HG02973 (cell line): ENCODE measurements around the gene RPS16.
"Not testable (repeated sequence)": the region's sequence is repeated elsewhere in the genome, so short reads cannot be mapped to it uniquely, and the experiment has no call there.

ENCODE experiments used
- ATAC-seq: cut with Tn5 transposase; IDR thresholded peaks from one replicate; pipeline ENCODE4 v1.9.1; 2021; ENCODE audit warnings: moderate library complexity; ENCODE audit not compliant: unreplicated experiment

The RPS16 gene

DNA sequence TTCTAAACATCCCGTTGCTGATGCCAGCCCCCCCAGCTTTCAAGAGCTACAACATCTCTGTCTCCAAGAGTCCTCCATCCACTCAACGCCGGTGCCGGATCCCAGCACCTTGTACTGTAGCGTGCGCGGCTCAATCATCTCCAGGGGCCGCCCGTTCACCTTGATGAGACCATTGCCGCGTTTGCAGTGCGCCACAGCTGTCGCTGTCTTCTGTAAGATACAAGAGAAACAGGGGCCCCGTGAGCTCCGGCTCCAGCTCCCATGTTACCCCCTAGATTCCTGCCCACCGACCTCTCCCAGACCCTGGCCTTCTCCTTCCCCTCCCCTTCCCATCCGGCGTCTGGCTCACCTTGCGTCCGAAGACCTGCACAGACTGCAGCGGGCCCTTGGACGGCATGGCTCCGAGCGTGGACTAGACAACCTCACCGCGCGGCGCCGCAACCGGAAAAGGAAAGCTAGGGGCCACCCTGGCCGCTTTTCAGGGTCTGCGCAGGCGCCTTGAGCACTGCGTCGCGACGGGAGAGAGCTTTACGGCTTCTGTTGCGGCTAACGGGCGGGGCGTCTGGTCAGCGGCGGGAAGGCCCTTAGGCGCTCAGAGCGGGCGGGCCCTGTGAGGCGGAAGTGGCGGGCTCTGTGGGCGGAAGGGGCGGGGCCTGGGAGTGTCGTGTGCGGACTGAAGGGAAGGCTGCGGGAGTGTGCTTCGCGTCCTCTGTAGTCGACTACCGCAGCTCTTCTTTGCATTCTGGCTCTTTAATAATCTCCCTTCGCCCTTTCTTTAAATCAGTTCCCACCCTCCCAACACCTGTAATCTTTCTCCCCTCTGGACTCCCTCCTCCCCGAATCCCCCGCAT, at the start of gene RPS16:
Gene RPS16 (minus strand): TSS at position 451 of the 851 bp plus-strand sequence. CDS start 54 bp downstream, at position 397.
- ATAC-seq: peak; percentile 65

DNA sequence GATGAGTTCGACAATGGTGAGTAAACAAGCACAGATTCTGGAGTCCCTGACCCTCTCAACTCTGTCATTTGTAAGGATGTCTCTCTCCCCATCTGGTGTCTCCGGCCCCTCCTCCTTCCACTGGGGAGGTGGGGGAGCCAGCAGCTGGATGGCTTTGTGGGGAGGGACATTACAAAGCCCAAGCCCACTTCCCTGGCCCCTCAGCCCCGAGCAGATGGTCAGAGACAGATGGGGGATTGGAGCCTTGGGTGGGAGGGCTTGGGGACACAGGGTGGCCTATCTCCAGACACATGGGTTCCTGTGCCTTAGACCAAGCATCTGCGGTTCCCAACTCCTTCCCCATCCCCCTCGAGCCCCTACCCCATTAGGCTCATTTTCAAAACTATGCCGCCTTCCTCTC, 47.4 kb upstream of the RPS16 start:
- ATAC-seq: no peak

DNA sequence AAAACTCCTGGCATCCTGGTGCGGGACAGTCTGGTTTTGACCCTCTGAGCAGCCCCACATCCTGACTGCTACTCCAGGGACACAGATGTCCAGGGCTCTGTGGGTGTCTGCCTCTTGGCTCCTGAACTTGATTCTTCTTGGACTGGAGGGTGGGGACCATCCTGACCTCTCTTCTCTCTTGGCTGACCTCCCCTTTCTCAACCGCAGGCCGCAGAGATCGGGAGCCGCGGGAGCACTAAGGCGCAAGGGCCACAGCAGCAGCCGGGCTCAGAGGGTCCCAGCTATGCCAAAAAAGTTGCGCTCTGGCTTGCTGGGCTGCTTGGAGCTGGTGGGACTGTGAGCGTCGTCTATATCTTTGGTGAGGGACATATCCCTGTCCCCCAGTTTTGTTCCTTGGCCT, 45.9 kb upstream of the RPS16 start:
- ATAC-seq: no peak

DNA sequence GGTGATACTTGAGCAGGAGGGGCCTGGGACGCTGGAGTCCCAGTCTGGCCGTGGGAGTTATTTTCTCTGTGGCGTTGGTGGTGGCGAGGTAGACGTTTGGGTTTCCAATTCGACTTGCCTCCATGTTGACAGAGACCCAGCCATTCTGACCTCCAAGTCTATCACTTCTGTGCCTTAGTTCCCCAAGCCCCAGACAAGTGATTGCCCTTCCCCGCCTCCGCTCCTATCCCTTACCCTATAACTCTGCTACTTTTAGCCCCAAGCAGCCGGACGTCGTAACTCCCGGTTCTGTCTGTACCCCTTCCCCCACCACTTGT, 45.4 kb upstream of the RPS16 start:
- peak; percentile 13 for ATAC-seq

DNA sequence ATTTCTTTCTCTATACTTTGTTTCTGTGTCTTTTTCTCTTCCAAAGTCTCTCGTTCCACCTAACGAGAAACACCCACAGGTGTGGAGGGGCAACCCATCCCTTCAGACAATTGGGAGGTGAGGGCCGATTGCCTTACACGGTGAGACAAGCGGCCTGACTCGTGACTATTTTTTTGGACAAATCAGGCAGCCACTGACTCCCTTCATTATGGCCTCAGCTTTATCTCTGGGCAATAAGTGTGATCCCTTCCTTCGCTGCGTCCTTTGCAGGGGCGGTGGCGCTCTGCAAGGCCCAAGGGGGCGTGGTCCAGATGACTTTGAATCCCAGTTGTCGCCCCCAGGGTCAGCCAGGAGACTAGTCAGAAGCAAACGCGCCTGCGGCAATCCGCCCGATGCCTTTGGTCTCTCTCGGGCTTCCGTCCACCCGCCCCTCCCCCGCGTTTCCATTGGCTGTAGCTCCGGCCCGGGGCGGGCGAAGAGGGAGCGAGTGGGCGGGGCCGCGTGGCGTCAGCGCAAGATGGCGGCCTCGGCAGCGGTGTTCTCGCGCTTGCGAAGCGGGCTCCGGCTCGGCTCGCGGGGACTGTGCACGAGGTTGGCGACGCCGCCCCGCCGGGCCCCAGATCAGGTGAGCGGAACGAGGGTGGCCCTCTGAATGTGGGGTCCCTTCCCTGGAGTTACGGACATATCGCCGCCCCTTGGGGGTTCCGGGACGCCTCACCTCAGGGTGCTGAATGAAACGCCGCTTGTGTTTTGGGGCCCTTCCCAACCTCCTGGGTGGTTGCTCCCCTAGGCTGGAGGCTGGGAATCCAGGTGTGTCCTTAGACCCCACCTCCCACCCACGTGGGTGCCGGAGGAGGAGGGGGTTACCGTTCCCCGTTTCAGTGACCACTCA, 44.8 kb upstream of the RPS16 start, which contains the start of gene TIMM50:
Gene TIMM50 (plus strand): TSS at position 502 of the 892 bp plus-strand sequence. CDS start 16 bp downstream, at position 518.
- ATAC-seq: peak; percentile 89

DNA sequence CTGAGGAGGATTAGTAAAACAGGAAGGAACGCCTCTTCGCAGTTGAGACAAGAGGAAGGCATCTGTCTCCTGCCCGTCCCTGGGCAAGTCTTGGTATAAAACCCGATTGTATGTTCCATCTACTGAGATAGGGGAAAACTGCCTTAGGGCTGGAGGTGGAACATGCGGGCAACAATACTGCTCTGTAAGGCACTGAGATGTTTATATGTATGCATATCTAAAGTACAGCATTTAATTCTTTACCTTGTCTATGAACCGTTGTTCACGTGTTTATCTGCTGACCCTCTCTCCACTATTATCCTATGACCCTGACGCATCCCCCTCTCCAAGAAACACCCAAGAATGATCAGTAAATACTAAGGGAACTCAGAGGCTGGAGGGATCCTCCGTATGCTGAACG, 44.2 kb upstream of the RPS16 start:
- ATAC-seq: no peak

DNA sequence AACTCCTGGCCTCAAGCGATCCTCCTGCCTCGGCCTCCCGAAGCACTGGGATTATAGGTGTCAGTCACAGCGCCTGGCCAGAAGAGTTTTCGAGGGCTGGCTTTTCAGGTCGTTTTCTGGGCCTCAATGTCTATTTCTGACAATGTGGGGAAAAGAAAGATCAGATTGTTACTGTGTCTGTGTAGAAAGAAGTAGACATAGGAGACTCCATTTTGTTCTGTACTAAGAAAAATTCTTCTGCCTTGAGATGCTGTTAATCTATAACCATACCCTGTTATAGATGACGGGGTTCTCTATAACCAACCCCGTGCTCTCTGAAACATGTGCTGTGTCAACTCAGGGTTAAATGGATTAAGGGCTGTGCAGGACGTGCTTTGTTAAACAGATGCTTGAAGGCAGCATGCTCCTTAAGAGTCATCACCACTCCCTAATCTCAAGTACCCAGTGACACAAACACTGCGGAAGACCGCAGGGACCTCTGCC, 43.6 kb upstream of the RPS16 start:
- ATAC-seq: not testable (repeated sequence)

DNA sequence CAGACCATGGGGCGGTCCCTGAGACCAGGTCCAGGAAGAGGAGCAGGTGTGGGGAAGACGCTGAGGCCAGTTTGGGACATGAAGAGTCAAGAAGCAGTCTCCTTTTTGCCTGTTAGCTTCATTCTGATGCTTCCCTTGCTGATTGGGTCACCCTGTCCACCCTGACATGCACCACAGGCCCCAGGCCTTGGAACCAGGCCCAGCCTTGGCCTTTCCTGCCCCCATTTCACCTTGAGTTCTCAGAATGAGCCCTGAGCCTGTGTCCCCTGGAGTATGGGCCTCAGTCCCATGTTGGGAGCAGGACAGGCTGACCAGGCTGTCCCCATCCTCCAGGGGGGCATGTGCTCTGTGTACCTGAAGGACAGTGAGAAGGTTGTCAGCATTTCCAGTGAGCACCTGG, 40.0 kb upstream of the RPS16 start:
- no peak for ATAC-seq

DNA sequence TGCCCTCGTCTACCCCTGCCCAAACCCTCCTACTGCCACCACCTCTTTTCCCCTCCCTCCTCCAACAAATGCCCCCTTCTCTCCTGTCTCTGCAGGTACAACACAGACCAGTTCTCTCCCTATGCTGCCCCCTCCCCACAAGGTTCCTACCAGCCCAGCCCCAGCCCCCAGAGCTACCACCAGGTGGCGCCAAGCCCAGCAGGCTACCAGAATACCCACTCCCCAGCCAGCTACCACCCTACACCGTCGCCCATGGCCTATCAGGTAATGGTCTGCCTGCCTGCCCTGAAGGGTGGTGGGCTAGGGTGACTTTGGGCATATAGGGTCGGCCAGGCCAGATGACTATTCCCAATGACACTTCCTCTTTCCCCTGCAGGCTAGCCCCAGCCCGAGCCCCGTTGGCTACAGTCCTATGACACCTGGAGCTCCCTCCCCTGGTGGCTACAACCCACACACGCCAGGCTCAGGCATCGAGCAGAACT, 38.4 kb upstream of the RPS16 start:
- ATAC-seq: no peak

DNA sequence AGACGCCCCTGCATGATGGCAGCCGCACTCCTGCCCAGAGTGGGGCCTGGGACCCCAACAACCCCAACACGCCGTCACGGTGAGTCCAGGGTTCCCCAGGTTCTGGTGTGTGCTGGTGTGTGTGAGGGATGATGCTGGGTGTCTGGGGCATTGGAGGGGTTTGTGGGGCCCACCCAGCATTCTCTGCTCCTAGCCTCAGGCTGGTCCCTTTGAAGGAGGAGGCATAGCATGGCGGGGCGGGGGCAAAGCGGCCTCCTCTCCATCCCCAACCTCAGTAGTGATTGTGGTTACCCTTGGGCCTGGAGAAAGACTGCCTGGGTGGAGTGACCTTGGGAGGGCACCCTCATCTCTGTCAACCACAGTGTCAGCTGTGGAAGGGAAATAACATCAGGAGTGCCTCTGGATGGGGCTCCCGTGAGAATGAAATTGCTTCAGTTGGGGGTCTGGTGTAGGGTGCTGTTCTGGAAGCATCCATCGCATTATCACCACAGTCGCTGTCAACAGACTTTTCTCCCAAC, 37.8 kb upstream of the RPS16 start:
- no peak for ATAC-seq

DNA sequence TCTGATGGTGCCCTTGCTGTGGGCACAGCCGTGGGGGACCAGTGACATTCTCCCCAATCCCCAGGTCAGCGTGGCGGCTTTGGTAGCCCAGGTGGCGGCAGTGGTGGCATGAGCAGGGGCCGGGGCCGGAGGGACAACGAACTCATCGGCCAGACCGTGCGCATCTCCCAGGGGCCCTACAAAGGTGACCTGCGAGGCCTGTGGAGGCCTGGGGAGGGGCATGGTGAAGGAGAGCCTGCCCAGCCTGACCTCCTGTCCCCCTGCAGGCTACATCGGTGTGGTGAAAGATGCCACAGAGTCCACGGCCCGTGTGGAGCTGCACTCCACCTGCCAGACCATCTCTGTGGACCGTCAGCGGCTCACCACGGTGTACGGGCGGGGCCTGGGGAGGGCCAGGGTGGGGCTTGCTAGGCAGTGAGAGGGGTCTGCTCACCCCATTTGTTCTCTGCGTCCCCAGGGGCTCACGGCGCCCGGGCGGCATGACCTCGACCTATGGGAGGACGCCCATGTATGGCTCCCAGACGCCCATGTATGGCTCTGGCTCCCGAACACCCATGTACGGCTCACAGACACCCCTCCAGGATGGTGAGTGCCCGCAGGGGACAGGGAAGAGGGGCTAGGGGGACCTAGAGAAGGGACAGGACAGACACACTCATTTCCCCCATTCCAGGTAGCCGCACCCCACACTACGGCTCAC, 37.1 kb upstream of the RPS16 start:
- no peak for ATAC-seq

DNA sequence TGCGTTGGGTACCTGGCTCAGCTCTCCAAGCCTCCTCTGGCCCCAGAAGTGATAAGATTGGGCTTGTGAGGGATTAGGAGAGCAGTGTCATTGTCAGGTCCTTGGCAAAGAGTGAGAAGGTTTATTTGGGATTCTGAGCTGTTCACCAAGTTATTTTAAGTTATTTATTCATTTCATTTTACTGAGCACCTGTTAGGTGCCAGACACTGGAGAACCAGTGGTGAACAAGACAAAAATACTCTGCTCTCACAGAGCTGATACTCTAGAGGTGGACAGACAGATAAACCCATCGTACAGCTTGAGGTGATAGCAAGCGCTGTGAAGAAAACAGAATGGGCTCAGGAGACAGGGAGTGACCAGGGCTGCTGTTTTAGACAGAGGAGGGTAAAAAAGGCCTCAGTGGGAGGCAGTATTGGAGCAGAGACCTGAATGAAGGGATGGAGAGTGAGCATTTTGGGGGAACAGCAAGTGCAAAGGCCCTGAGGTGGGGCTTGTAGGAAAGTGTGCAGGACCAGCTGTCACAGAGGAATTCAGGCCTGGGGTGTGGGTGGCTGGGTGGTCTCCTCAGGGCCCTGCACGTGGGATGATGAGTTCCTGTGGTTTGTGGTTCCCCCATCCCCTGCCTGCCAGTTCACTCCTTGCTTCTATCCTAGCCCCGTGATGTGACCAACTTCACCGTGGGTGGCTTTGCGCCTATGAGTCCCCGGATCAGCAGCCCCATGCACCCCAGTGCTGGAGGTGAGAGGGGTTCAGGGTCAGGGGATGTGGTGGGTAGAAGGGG, 36.2 kb upstream of the RPS16 start:
- ATAC-seq: no peak

DNA sequence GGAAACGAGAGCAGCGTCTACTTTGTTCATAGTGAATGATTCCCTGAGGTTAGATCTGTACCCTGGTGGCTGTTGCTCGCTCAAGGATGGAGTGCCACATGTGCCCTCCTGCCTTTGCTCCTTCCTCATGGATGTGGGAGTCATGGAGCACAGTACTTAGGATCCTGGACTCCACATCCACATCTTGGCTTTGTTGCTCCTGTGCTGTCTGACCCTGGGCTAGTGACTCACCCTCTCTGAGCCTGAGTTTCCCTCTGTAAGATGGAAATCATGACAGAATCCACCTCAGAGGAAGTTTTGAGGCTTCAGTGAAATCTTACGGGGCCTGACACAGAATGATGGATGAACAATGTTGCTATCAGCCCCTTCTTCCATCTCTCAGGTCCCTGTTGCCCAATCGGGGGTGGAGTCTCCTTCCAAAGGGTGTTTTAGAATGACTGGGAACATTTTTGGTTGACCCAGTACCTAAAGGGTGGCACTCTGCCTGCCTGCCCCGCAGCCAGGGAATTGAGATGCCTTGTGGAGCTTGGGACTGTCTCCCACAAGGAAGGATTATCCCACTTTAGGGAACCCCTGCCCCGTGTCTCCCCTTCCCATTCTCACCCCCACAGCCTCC, 35.1 kb upstream of the RPS16 start:
- ATAC-seq: no peak

DNA sequence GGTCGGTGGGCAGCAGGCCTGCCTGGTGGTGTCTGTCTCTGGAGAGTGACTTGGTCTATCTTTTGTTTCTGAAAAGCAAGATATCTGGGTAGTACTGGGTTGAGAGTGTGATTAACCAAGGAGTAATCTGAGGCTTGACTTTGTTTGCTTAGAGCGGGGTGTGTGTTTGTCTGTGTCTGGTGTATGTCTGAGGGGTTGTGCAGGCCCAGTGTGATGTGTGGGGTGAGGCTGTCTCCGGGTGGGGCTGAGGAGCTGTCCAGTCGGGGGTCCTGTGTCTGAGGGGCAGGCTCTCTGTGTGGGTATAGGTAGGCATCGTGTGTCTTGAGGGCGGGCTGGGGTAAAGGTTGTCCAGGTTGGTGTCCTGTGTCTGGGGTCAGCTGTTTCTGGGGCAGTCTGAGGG, 33.8 kb upstream of the RPS16 start:
- ATAC-seq: no peak

DNA sequence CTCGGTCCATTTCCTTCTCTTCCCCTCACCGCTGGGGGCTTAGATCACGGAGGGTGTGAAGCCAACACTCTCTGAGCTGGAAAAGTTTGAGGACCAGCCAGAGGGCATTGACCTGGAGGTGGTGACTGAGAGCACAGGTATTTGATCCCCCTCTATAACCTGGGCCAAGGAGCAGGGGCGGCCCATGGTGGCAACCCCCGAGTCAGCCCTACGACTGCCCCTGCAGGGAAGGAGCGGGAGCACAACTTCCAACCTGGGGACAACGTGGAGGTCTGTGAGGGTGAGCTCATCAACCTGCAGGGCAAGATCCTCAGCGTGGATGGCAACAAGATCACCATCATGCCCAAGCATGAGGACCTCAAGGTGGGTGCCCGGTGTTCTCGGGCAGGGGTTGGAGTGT, 33.3 kb upstream of the RPS16 start:
- ATAC-seq: no peak

DNA sequence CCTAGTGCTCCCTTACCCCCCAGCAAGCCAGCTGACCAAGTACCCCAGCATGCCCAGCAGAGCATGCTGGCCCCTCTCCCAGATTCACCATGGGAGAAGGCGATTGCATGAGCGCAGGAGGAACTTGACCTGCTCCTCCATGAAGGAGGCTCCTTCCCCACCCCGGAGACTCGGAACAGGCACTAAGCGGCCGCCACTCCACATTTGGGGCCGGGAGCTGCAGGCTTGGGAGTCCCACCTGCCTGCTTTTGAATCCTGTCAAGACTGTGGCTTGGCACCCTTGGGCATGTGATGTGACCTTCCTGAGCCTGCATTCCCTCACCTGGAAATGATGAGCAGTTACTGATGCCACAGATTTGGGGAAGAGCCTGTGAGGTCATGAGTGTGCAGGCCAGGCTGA, 32.2 kb upstream of the RPS16 start:
- no peak for ATAC-seq

DNA sequence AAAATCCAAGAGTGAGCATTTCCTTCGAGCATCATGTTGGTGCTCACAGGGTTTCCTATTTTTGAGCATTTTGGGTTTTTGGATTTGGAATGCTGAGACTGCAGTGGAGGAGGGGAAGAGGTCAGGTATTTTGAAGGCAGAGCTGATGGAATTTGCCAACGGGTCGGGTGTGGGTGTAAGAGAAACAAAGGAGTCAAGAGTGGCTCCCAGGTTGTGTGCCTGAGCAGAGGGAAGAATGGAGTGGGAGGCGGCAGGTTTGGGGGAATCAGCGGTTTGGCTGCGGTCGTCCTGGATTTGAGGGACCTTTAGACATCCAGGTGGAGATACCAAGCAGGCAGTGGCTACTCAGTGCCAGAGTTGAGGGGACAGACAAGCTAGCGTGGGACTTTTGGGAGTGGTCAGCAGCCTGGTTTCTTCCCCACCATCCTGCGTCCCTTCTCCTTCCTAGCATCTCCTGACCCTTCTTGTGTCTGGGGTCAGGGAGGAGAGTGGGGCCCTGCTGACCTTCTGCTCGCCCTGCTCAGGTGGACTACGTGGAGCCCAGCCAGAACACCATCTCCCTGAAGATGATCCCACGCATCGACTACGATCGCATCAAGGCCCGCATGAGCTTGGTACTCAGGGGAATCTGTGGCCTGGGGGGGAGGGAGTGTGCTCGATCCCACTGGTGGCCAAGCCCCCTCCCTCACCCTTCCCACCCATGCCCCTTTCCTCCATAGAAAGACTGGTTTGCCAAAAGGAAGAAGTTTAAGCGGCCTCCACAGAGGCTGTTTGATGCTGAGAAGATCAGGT, 30.4 kb upstream of the RPS16 start:
- ATAC-seq: no peak

DNA sequence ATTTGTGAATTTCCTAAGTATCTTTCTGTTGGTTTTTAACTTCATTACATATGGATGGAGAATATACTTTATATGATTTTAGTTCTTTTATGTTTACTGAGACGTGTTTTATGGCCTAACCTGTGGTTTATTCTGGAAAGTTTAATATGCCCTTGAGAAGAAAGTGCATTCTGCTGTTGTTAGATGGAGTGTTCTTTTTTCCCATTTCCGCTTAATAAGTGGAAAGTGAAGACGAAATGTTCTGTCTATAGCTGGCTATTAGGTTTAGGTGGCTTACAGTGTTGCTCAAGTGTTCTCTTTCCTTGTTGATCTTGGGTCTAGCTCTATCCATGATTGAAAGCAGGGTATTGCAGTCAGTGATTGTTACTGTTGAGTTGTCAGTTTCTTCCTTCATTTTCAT, 27.7 kb upstream of the RPS16 start:
- ATAC-seq: no peak

DNA sequence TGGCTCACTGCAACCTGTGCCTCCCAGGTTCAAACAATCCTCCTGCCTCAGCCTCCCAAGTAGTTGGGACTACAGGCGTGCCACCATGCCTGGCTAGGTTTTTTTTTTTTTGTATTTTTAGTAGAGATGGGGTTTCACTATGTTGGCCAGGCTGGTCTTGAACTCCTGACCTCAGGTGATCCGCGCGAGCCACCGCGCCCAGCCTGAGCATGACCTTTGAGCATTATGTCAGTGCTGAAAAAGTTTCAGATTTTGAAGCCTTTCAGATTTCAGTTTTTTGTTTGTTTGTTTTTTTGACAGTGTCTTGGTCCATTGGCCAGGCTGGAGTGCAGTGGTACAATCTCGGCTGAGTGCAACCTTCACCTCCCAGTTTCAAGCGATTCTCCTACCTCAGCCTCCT, 15.5 kb upstream of the RPS16 start:
- not testable (repeated sequence) for ATAC-seq
